ENCODE data around the gene NUMA1. TPM values are rescaled to one million over a fixed set of nuclear protein-coding genes. Genes with fewer than 3 reads are reported as not detected.
A peak's percentile ranks its signal among the peaks of the same experiment; 100 is the strongest.

The NUMA1 gene
- total and polyA plus RNA-seq, 9 of the 15 experiments (the other 6 are each of a cell fraction or from before 2014, with no cell fraction given) = 4.1 to 104 (median 51.2) TPM

GRCh38 chr11:72080326-72081183, at the start of gene NUMA1, which contains the start of gene LRRC51 (continued):
- no peak for TF ChIP-seq CTCFL (IDR thresholded peaks at IDR 0.05; ENCODE audit: borderline replicate concordance, insufficient read depth, low read depth, low read length, poor library complexity, severe bottlenecking)
- no peak for TF ChIP-seq MAFG (tag; conservative IDR thresholded peaks at IDR 0.05)
- TF ChIP-seq ETV1 (tag; conservative IDR thresholded peaks at IDR 0.05; ENCODE audit: low read depth) = peak; percentile 79
- 0 out of 2 replicates have a peak, but pooled peaks have one; percentile 32 for TF ChIP-seq NCOA1 (IDR thresholded peaks at IDR 0.05; ENCODE audit: low read depth)
- peak; percentile 45 to 59 for TF ChIP-seq E2F6 (IDR thresholded peaks at IDR 0.05; ENCODE audit: borderline replicate concordance in 1 of 2, extremely low read depth in 1 of 2, insufficient read depth in 1 of 2, insufficient read length in 1 of 2, low read depth in 1 of 2, low read length in 1 of 2, poor library complexity in 1 of 2, severe bottlenecking in 1 of 2)
- TF ChIP-seq NBN (IDR thresholded peaks at IDR 0.05; ENCODE audit: low read depth) = 0 out of 2 replicates have a peak, but pooled peaks have one; percentile 38
- TF ChIP-seq SPI1 (IDR thresholded peaks at IDR 0.05; ENCODE audit: borderline replicate concordance, low read depth, low read length) = peak; percentile 88
- TF ChIP-seq, protein P1, sequence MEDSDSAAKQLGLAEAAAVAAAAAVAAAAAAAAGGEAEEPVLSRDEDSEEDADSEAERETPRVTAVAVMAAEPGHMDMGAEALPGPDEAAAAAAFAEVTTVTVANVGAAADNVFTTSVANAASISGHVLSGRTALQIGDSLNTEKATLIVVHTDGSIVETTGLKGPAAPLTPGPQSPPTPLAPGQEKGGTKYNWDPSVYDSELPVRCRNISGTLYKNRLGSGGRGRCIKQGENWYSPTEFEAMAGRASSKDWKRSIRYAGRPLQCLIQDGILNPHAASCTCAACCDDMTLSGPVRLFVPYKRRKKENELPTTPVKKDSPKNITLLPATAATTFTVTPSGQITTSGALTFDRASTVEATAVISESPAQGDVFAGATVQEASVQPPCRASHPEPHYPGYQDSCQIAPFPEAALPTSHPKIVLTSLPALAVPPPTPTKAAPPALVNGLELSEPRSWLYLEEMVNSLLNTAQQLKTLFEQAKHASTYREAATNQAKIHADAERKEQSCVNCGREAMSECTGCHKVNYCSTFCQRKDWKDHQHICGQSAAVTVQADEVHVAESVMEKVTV (CRISPR knock-in tag; IDR thresholded peaks at IDR 0.05) = 0 out of 2 replicates have a peak, but pooled peaks have one; percentile 25
- TF ChIP-seq ZFP1 (CRISPR knock-in tag; IDR thresholded peaks at IDR 0.05) = no peak
- TF ChIP-seq EP400 (IDR thresholded peaks at IDR 0.05) = peak; percentile 89
- no peak for TF ChIP-seq NCOA4 (IDR thresholded peaks at IDR 0.05; ENCODE audit: partially characterized antibody)
- TF ChIP-seq, protein P2, sequence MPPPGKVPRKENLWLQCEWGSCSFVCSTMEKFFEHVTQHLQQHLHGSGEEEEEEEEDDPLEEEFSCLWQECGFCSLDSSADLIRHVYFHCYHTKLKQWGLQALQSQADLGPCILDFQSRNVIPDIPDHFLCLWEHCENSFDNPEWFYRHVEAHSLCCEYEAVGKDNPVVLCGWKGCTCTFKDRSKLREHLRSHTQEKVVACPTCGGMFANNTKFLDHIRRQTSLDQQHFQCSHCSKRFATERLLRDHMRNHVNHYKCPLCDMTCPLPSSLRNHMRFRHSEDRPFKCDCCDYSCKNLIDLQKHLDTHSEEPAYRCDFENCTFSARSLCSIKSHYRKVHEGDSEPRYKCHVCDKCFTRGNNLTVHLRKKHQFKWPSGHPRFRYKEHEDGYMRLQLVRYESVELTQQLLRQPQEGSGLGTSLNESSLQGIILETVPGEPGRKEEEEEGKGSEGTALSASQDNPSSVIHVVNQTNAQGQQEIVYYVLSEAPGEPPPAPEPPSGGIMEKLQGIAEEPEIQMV (tag; conservative IDR thresholded peaks at IDR 0.05; ENCODE audit: low read depth) = no peak
- TF ChIP-seq MCM5 (IDR thresholded peaks at IDR 0.05; ENCODE audit: low read depth) = no peak
- TF ChIP-seq, protein P3, sequence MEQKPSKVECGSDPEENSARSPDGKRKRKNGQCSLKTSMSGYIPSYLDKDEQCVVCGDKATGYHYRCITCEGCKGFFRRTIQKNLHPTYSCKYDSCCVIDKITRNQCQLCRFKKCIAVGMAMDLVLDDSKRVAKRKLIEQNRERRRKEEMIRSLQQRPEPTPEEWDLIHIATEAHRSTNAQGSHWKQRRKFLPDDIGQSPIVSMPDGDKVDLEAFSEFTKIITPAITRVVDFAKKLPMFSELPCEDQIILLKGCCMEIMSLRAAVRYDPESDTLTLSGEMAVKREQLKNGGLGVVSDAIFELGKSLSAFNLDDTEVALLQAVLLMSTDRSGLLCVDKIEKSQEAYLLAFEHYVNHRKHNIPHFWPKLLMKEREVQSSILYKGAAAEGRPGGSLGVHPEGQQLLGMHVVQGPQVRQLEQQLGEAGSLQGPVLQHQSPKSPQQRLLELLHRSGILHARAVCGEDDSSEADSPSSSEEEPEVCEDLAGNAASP (IDR thresholded peaks at IDR 0.05) = no peak
- TF ChIP-seq, protein P4, sequence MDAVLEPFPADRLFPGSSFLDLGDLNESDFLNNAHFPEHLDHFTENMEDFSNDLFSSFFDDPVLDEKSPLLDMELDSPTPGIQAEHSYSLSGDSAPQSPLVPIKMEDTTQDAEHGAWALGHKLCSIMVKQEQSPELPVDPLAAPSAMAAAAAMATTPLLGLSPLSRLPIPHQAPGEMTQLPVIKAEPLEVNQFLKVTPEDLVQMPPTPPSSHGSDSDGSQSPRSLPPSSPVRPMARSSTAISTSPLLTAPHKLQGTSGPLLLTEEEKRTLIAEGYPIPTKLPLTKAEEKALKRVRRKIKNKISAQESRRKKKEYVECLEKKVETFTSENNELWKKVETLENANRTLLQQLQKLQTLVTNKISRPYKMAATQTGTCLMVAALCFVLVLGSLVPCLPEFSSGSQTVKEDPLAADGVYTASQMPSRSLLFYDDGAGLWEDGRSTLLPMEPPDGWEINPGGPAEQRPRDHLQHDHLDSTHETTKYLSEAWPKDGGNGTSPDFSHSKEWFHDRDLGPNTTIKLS (IDR thresholded peaks at IDR 0.05; ENCODE audit: borderline replicate concordance, low read depth) = peak; percentile 87

All from K562 (cell line).